ENCODE data around the gene GPS1. TPM values are rescaled to one million over a fixed set of nuclear protein-coding genes. Genes with fewer than 3 reads are reported as not detected.

GPS1 gene
- polyA plus RNA-seq, 2 donors = 61.7 to 65.8 TPM

DNA sequence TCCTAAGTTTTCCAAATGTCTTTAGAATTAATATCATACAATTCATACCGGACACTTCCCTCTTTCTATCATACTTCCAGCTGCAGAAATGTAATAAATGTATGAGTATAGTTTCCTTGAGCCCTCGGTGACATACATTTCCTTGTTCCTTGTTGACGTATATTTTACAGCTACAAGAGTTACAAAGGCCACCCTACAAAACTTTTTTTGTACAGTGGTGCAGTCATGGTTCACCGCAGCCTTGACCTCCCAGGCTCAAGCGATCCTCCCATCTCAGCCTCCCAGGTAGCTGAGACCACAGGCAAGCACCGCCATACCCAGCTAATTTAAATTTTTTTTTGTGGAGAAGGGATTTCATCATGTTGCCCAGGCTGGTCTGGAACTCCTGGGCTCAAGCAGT, 21.1 kb downstream of the GPS1 start:
- H3K4me1 ChIP-seq (ENCODE audit: control insufficient read depth in 2 of 2, insufficient read depth in 2 of 2, low read length in 1 of 2) = no peaks in the 10 kb centered on the region
- H3K9me3 ChIP-seq (ENCODE audit: control insufficient read depth in 2 of 2, insufficient read depth in 1 of 2, low read depth in 1 of 2, low read length in 1 of 2) = no peaks in the 10 kb centered on the region
- 76 to 80% methylated on average over 6 of the region's 6 CpGs for WGBS, 2 donors
- no peak overlapping the region for H3K4me3 ChIP-seq (ENCODE audit: low read depth in 1 of 2, low read length in 2 of 2)
- no peaks in the 10 kb centered on the region for H3K27me3 ChIP-seq (ENCODE audit: control insufficient read depth in 1 of 2, insufficient read depth in 2 of 2, low read length in 2 of 2)
- H3K27ac ChIP-seq (ENCODE audit: low read depth in 2 of 2, low read length in 1 of 2) = peak overlapping the region in 1 of 2 donors; percentile 19
- no peaks in the 10 kb centered on the region for H3K36me3 ChIP-seq (ENCODE audit: control insufficient read depth in 2 of 2, insufficient read depth in 2 of 2, low read length in 1 of 2)

GRCh38 chr17:82073446-82073845, 21.7 kb downstream of the GPS1 start:
- H3K4me3 ChIP-seq (ENCODE audit: low read depth in 1 of 2, low read length in 2 of 2) = no peak overlapping the region
- no peaks in the 10 kb centered on the region for H3K4me1 ChIP-seq (ENCODE audit: control insufficient read depth in 2 of 2, insufficient read depth in 2 of 2, low read length in 1 of 2)
- H3K9me3 ChIP-seq (ENCODE audit: control insufficient read depth in 2 of 2, insufficient read depth in 1 of 2, low read depth in 1 of 2, low read length in 1 of 2) = no peaks in the 10 kb centered on the region
- H3K27ac ChIP-seq (ENCODE audit: low read depth in 2 of 2, low read length in 1 of 2) = no peak overlapping the region
- H3K27me3 ChIP-seq (ENCODE audit: control insufficient read depth in 1 of 2, insufficient read depth in 2 of 2, low read length in 2 of 2) = no peaks in the 10 kb centered on the region
- 54 to 66% methylated on average over 9 of the region's 9 CpGs for WGBS, 2 donors
- peaks cover 0 to 1% of the 10 kb centered on the region in 2 donors for H3K36me3 ChIP-seq (ENCODE audit: control insufficient read depth in 2 of 2, insufficient read depth in 2 of 2, low read length in 1 of 2)

DNA sequence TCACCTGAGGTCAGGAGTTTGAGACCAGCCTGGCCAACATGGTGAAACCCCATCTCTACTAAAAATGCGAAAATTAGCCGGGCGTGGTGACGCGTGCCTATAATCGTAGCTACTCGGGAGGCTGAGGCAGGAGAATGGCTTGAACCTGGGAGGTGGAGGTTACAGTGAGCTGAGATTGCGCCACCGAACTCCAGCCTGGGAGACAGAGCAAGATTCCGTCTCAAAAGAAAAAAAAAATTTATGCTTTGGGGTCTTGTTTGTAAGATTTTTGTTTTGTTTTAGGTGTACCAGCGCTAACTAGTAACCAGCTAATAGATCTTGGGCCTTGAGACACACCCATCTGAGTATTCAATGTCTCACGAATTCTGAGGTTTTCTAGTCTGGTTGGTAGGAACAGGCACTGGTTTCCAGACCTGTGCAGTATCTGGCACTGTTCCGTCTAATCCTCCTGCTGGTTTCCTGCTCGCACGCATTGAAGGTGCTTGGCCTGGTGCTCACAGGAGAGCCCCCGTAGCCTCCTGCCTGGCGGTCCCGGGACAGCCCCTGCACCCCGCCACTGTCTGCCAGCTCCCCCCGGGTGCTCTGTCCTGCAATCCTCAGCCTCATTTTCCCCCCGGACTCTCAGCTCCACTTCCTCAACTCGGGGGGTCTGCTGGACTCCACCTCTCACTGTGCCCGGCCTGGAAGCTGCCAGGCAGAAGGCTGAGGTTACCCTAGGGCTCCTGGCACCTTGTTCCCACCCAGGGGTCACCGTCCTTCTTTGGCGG, 24.5 kb downstream of the GPS1 start:
- 79 to 80% methylated on average over 25 of the region's 25 CpGs for WGBS, 2 donors
- Histone ChIP-seq H3K9me3 (ENCODE audit: control insufficient read depth in 2 of 2, insufficient read depth in 1 of 2, low read depth in 1 of 2, low read length in 1 of 2) (no peaks in the 10 kb centered on the region), H3K27me3 (ENCODE audit: control insufficient read depth in 1 of 2, insufficient read depth in 2 of 2, low read length in 2 of 2) (no peaks in the 10 kb centered on the region), H3K4me3 (ENCODE audit: low read depth in 1 of 2, low read length in 2 of 2) (no peak overlapping the region), H3K4me1 (ENCODE audit: control insufficient read depth in 2 of 2, insufficient read depth in 2 of 2, low read length in 1 of 2) (no peaks in the 10 kb centered on the region), H3K36me3 (ENCODE audit: control insufficient read depth in 2 of 2, insufficient read depth in 2 of 2, low read length in 1 of 2) (peaks cover 7 to 25% of the 10 kb centered on the region in 2 donors), H3K27ac (ENCODE audit: low read depth in 2 of 2, low read length in 1 of 2) (peak overlapping the region in 1 of 2 donors; percentile 18)

DNA sequence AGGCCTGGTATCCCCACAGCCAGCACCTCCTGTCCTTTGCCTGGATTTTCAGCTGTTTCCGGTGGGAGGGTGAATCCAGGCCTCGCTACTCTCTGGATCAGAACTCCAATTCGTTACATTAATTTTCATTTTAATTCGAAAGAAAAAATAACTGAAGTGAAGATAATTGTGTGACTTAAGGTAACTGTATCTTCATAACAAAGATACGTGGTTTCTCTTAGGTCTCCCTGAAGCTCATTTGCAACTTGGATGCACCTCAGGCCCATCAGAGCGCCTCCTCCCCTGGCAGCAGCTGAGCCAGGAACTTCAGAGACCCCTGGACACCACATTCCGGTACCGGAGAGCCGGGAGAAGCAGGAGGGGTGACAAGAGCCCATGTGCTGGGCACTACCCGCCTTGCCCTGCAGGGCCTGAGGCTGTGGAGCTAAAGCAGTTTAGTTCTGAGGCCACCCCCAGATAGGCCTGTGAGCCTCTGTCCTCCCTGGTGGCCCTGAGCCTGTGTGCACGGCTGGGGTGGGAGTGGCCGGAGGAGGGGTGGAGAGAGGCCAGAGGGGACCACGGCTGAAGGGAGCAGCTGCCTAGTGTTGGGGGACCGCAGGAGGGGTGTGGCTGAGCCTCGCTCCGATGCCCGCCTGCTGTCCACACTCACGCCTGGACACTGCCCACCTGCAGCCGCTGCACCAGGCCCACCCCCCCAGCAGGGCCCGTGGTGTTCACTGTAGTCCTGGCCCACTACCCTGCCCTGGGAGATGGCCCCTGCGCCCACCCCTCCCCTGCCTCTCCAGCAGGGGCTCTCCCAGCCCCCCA, 25.3 kb downstream of the GPS1 start:
- 74 to 86% methylated on average over 17 to 21 of the region's 21 CpGs for WGBS, 2 donors
- H3K4me1 ChIP-seq (ENCODE audit: control insufficient read depth in 2 of 2, insufficient read depth in 2 of 2, low read length in 1 of 2) = no peaks in the 10 kb centered on the region
- H3K9me3 ChIP-seq (ENCODE audit: control insufficient read depth in 2 of 2, insufficient read depth in 1 of 2, low read depth in 1 of 2, low read length in 1 of 2) = no peaks in the 10 kb centered on the region
- peaks cover 8 to 31% of the 10 kb centered on the region in 2 donors for H3K36me3 ChIP-seq (ENCODE audit: control insufficient read depth in 2 of 2, insufficient read depth in 2 of 2, low read length in 1 of 2)
- H3K27ac ChIP-seq (ENCODE audit: low read depth in 2 of 2, low read length in 1 of 2) = no peak overlapping the region
- H3K4me3 ChIP-seq (ENCODE audit: low read depth in 1 of 2, low read length in 2 of 2) = no peak overlapping the region
- no peaks in the 10 kb centered on the region for H3K27me3 ChIP-seq (ENCODE audit: control insufficient read depth in 1 of 2, insufficient read depth in 2 of 2, low read length in 2 of 2)

- 64 to 66% methylated on average over 27 to 28 of the region's 28 CpGs for WGBS, 2 donors
- H3K27ac ChIP-seq (ENCODE audit: low read depth in 2 of 2, low read length in 1 of 2) = no peak overlapping the region
- H3K4me3 ChIP-seq (ENCODE audit: low read depth in 1 of 2, low read length in 2 of 2) = no peak overlapping the region
- no peaks in the 10 kb centered on the region for H3K27me3 ChIP-seq (ENCODE audit: control insufficient read depth in 1 of 2, insufficient read depth in 2 of 2, low read length in 2 of 2)
- no peaks in the 10 kb centered on the region for H3K9me3 ChIP-seq (ENCODE audit: control insufficient read depth in 2 of 2, insufficient read depth in 1 of 2, low read depth in 1 of 2, low read length in 1 of 2)
- no peaks in the 10 kb centered on the region for H3K4me1 ChIP-seq (ENCODE audit: control insufficient read depth in 2 of 2, insufficient read depth in 2 of 2, low read length in 1 of 2)
- peaks cover 15 to 39% of the 10 kb centered on the region in 2 donors for H3K36me3 ChIP-seq (ENCODE audit: control insufficient read depth in 2 of 2, insufficient read depth in 2 of 2, low read length in 1 of 2)
Measured at GRCh38 chr17:82077617-82078358, 26.1 kb downstream of the GPS1 start.

DNA sequence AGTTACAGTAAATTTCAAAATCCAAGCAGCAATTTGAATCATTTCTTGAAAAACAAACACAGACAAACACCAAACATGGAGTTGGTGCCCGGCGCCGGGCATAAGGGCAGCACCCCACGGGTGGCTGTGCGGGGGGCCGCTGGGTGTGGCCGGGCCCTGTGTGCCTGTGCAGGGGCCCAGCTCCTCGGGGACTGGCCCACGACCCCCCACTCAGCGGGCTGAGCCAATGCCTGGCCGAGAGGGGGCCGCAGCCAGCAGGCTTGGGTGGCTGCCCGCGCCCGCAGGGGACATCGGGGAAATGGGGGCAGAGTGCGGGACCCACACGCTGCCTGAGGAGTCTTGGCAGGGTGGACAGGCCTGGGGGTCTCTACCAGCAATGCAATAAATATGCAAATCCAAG, 26.7 kb downstream of the GPS1 start:
- peaks cover 18 to 46% of the 10 kb centered on the region in 2 donors for H3K36me3 ChIP-seq (ENCODE audit: control insufficient read depth in 2 of 2, insufficient read depth in 2 of 2, low read length in 1 of 2)
- 91 to 97% methylated on average over 17 to 18 of the region's 18 CpGs for WGBS, 2 donors
- no peaks in the 10 kb centered on the region for H3K9me3 ChIP-seq (ENCODE audit: control insufficient read depth in 2 of 2, insufficient read depth in 1 of 2, low read depth in 1 of 2, low read length in 1 of 2)
- H3K27ac ChIP-seq (ENCODE audit: low read depth in 2 of 2, low read length in 1 of 2) = no peak overlapping the region
- H3K4me1 ChIP-seq (ENCODE audit: control insufficient read depth in 2 of 2, insufficient read depth in 2 of 2, low read length in 1 of 2) = no peaks in the 10 kb centered on the region
- no peaks in the 10 kb centered on the region for H3K27me3 ChIP-seq (ENCODE audit: control insufficient read depth in 1 of 2, insufficient read depth in 2 of 2, low read length in 2 of 2)
- no peak overlapping the region for H3K4me3 ChIP-seq (ENCODE audit: low read depth in 1 of 2, low read length in 2 of 2)

- Histone ChIP-seq H3K4me1 (ENCODE audit: control insufficient read depth in 2 of 2, insufficient read depth in 2 of 2, low read length in 1 of 2) (no peaks in the 10 kb centered on the region), H3K9me3 (ENCODE audit: control insufficient read depth in 2 of 2, insufficient read depth in 1 of 2, low read depth in 1 of 2, low read length in 1 of 2) (no peaks in the 10 kb centered on the region), H3K27me3 (ENCODE audit: control insufficient read depth in 1 of 2, insufficient read depth in 2 of 2, low read length in 2 of 2) (no peaks in the 10 kb centered on the region), H3K4me3 (ENCODE audit: low read depth in 1 of 2, low read length in 2 of 2) (no peak overlapping the region), H3K27ac (ENCODE audit: low read depth in 2 of 2, low read length in 1 of 2) (no peak overlapping the region), H3K36me3 (ENCODE audit: control insufficient read depth in 2 of 2, insufficient read depth in 2 of 2, low read length in 1 of 2) (peaks cover 20 to 53% of the 10 kb centered on the region in 2 donors)
- WGBS, 2 donors = 91 to 95% methylated on average over 46 to 47 of the region's 47 CpGs
Measured at GRCh38 chr17:82079001-82079677, 27.4 kb downstream of the GPS1 start.

- WGBS, 2 donors = 89 to 91% methylated on average over 36 of the region's 36 CpGs
- H3K9me3 ChIP-seq (ENCODE audit: control insufficient read depth in 2 of 2, insufficient read depth in 1 of 2, low read depth in 1 of 2, low read length in 1 of 2) = no peaks in the 10 kb centered on the region
Measured at GRCh38 chr17:82080048-82080788, 28.5 kb downstream of the GPS1 start.

More at GRCh38 chr17:82080048-82080788, 28.5 kb downstream of the GPS1 start:
- Histone ChIP-seq H3K36me3 (ENCODE audit: control insufficient read depth in 2 of 2, insufficient read depth in 2 of 2, low read length in 1 of 2) (peaks cover 21 to 63% of the 10 kb centered on the region in 2 donors), H3K27me3 (ENCODE audit: control insufficient read depth in 1 of 2, insufficient read depth in 2 of 2, low read length in 2 of 2) (no peaks in the 10 kb centered on the region), H3K4me3 (ENCODE audit: low read depth in 1 of 2, low read length in 2 of 2) (no peak overlapping the region), H3K4me1 (ENCODE audit: control insufficient read depth in 2 of 2, insufficient read depth in 2 of 2, low read length in 1 of 2) (no peaks in the 10 kb centered on the region), H3K27ac (ENCODE audit: low read depth in 2 of 2, low read length in 1 of 2) (no peak overlapping the region)
